GM18873 (cell line): ENCODE results near the gene ADI1.
"Not testable (repeated sequence)": the region's sequence is repeated elsewhere in the genome, so short reads cannot be mapped to it uniquely, and the experiment has no call there.

Experiments used
- ATAC-seq: cut with Tn5 transposase; IDR thresholded peaks from one replicate; pipeline ENCODE4 v1.9.1; 2021; ENCODE audit warnings: mild to moderate bottlenecking, moderate library complexity, moderate number of reproducible peaks; ENCODE audit not compliant: unreplicated experiment, low FRiP score

ADI1 gene

DNA sequence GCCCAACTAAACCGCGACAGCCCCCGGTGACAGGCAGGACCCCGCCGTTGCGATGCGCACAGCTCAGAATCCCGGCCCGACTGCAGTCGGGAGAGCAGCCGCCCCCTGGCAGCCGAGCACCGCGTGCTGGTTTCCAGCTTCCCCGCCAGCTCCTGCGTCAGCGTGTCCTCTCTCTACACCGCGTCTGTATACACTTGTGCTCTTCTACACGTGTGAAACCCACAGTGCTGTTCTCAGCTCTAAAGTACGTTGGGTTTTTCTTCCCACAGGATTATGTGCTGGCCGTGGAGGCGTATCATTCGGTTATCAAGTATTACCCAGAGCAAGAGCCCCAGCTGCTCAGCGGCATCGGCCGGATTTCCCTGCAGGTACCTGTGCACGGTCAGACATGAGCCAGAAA, 54.0 kb downstream of the ADI1 start:
- no peak for ATAC-seq

DNA sequence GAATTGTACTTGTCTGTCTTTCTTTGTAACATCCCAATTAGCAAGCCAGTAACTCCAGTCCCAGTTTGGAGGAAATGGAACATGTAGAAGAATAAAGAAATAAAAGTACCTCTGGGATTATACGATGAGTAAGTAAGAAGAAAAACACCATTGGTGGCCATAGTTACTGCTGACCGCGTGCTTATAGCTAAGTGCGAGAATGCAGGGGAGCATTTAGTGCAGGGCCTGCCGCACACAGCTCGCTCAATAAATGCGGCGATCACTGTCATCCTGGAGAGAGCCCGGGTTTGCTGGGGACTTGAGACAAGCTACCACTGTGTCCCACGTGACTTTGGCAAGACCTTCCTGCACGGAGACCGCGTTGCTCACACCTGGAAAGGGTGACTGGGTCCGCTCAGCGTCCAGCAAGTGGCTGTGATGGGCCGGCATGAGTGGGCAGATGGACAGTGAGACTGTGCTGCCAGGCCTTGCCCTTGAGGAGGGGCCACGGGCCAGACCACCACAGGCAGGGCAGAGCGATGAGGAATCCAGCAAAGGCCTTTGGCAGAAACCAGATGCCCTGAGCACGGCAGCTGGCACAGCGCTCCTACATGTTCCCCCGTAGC, 54.8 kb downstream of the ADI1 start:
- no peak for ATAC-seq

DNA sequence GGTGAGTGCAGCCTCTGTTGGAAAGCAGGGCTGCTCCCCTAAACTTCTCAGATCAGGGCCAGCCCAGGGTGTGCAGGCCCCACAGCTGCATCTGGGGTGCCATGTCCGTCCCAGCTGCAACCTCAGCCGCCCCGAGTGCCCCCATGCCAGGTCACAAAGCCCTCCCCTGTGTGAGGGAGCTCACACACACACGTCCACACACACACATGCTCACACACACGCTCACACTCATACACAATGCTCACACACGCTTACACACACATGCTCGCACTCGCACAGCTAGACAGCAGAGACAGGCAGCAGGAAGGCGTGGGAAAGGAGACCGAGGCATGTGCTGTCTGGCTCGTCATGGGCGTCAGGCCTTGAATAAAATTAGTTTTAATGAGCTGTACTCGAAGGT, 55.4 kb downstream of the ADI1 start:
- ATAC-seq, result no peak

DNA sequence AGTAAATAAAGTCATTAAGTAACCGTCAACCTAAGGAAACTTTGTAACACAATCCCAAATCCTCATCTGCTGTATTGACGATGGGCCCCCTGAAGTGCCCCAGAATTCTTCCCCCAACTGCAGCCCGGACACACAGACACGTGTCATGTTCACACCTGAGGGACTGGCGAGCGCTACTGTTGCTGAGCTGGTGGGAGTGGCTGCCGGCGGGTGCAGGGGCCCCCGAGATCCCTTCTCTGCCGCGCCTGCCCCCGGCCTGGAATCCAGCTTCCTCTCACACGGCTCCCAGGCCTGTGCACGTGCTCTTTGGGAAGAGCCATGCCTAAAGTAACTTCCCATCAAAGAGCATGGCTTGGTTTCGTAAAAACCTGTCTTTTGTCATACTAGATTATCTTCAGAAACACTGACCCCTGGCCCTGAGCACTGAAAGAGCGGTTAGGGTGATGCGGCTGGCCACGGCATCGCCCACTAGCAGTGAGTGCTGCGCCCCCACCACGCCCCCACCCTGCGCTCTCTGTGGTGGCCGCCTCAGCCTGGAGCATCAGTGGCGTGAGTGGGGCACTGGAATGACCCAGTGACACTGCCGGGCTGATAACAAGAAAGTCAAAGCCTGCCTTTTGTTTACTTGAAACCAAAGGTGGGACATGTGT, 56.0 kb downstream of the ADI1 start:
- no peak for ATAC-seq

DNA sequence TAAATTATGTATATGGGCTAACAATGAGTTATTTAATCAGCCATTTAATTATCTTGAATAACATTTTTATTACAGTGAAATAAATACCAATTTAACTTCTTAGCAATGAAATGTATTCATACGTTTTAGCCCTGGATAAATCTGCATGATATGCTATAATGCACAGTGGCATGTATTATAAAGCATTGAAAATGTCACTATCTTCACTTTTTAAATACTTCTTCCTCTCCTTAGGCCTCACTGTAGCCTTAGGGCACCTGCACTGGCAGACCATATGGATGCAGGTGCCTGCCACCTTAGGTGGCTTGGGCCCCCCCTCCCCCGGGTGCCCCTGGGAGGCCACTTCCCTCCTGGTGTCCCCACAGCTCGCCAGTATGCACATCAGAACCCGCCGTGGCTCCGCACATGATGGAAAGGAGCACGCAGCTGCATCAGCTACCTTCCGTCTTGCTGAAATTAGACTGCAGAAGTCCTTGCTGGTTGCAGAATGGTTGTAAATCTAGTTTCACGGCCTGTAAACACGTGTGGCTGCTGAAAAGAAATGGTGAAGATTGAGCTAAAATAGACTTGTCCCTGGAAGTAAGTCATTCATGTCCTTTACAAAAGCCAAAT, 56.7 kb downstream of the ADI1 start:
- ATAC-seq, result no peak

DNA sequence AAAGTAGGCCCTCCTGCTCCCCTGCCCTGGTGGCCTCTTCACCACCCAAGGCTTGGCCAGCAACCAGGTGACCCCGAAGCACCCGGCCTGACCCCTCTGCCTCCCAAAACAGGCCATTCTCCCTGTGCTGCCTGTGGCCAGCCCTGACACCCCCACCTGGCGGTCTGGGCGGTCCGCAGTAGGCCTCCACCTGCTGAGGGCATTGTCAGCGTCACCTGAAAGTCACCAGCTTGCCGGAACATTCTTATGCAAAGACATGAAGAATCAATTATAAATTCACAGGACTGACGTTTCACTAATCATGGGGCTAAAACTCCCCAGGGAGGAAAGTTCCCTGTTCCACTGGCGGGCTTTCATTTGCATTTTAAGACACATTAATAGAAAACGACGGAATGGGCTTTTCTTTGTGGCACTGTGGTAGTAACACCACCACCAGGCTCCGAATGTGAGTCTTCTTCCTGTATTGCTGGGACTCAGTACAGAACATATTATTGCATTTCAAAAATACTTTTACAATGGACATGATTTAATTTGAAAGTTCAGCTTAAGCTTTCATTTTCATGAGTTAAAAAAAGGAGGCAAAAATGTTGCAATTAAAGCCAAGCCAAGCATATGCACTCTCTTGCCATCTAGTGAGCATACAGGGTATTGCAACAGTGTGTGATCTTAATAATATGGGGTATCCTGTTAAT, 57.4 kb downstream of the ADI1 start:
- ATAC-seq, result peak; percentile 70

DNA sequence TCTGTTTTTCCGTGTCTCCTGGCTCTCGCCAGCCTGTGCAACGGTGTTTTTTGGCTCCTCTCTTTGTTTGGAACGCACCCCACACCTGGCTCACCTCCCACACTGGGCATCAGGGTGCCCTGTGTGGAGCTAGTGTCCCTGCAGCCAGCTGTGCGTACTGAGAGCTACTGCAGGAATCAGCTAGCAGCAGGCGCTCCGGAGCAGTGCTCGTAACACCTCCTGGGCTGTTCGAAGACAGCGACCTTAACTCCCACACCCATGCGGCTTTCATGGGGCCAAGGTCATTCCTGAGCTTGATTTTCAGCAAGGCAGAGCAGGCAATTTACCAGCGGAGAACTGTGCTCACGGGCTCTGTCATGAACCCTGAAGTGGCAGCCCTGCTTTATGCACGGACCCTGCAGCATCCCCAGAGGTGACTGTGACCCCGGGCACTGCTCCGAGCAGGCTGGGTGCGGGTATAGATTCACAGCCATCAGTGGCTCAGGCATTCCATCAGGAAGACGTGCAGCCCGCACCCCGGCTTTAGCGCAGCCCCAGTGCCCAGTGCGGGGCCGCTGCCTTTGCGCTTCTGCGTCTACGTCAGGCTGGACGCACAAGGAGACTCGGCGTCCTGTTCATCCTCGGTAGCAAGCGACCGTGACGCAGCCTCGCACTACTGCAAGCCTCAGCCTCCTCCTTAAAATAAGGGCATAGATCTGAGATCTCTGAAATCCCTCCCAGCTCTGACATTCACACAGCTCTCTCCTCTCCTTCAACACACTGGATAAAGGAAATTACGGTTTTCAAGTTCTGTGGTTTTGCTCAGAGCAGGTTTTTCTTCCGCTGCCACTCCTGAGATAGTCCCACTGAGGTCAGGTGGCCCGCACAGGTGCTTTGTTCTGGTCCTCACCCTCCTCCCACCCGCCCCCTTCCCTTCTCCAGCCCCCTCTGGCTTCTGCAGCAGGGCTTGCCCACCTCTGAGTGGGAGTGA, 58.2 kb downstream of the ADI1 start:
- ATAC-seq, result no peak

DNA sequence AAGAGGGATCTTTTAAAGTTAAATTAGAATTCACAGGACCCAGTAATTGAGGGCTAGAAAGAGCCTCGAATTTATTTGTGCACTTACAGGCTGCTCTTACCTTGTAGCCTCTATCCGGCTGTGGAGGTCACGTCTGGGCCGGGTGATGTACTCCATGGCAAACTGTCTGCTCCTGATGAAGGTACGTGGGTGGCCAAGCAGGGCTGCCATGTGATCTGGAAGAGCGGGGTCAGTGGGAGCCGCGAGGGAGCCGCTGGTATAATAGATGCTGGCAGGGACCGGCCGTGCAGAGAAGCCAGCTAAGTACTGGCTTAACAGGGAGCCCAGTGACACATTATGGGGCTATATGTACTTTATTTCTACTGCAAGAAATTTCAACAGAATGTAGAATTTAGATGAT, 59.2 kb downstream of the ADI1 start:
- ATAC-seq, result no peak

DNA sequence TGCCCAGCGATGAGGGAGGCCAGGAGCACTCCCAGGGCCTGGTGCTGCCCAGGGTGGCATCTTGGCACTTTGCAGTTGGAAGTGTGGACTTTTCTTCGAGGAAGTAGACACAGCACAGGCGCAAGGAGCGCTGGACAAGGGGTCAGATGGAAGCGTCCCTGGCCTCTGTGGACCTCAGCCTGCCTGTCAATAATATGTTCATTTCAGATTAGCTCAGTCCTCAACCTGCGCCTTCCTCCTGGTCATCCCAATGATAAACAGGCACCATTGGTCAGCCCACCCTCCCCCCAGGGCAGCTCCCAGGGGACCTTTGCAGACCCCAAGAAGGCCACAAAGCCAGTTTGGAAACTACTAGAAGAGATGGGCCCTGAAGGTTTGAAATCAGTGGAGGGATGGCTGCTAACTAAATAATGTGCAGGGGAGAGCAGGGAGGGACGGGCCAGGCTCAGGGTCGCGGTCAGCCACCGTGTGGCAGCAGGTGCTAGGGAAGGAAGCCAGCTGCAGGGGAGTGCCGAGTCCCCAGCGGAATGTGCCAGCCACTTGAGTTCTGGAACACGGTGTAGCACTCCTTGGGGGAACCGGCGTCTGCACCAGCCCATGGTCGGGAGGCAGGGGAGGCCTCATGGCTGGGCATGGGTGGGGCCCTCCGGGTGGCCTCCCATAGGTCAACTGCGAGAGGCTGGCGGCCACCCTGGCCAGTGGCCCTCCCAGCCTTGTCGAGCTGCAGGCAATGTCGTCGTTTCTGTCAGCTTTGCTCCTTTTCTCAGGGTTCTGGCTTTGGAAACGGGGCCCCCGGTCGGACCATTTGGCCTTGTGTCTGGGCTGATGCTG, 59.9 kb downstream of the ADI1 start:
- ATAC-seq, result no peak

DNA sequence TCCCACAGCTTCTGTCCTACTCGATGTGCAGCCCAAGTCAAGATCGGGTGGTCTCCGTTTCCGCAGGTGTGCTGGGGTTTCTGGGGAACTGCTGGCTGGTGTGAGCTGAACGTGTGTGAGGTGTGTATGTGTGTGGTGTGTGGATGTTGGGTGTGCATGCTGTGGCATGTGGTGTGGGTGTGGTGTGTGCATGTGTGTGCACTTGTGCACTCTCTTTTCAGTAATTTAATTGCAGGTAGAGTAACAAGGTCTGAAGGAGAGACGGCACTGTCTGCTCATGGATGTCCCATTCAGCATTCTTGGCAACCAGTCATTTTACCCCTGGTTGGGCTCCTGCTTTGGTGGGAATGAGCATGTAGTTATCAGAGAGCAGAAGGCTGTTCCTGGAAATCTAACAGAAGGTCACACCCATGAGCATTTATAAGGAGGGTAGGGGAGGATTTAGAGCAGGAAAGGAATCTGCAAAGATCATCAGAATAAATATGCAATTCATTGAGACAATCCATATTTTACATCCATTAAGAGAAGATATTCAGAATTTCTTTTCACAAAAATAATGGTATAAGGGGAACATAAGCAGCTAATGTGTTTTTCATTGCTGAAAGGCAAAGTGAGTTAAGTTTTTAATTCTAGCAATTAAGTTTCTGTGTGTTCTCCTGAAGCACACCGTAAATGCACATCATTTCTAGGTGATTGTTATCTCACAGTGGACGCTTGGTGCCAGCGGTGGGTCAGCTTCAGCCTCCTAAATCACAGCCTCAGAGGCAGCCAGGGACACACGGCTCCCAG, 60.7 kb downstream of the ADI1 start:
- ATAC-seq, result no peak

DNA sequence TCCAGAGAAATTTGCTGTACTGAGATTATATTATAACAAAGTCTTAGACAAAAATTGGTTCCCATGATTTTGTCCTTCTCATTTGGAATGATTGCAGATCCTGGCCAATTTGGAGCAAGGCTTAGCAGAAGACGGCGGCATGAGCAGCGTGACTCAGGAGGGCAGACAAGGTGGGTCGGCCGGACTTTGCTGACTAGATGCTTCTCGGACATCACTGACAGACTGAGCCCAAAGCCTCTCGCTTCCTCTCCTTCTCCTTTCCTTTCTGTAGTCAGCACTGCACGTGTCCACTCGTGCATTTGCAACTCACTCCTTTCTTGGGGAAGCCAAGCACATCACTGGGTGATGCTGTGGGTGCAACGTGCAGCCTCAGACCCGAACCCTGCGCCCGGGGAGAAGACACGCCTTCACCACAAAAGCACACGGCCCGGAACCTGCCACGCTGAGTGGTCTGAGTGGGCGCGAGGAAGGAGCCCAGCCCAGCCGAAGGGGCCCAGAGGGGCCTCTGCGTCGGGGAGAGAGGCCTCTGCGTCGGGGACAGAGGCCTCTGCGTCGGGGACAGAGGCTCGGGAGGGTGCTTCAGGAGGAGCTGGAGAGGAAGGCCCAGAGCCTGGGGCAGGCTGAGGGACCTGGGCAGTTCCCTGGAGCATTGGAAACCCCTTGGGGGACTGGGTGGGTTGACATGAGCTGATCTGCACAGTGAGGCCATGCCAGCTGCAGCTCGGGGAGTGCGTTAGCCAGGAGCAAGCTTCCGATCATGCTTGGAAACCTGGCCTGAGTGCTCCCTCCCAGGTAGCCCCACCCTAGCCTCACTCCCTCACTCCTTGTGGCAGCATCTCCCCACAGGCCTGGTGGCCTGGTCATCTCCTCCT, 61.6 kb downstream of the ADI1 start:
- no peak for ATAC-seq

DNA sequence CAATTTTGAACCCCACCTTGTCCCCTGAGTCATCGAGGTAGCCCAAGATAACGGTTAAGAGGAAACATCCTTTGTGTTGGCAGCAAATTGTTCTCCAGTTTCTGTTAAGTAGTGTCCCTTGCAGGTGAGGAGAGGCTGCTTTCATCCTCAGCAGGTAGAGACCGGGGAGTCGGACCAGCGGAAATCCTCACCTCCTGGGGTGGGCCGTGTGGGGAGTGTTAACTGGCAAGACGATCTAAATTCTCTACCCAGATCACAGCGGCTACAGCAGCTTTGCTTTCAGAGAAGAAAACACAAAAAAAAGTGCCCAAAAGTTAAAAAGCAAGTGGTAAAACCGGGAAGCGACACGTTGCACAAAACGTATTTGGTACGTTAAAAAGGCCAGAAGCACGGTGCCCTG, 63.2 kb downstream of the ADI1 start:
- no peak for ATAC-seq

DNA sequence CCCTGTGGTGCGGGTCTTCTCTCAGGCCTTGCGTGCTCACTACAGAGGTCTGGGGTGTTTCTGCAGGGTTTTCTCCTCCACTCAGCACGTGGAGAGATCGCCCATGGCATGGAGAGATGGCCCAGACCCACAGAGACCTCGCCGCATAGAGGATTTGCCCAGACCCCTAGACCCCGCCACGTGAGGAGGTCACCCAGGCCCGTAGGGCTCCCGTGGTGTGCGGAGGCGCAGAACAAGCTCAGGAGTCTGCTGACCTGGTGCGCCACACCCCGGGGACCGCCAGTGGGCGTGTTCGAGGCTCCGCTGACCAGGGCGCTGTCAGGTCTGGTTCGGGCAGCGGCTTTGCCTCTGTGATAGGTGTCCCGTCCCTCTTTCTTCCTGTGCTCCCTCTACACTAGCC, 64.5 kb downstream of the ADI1 start:
- ATAC-seq, result no peak

DNA sequence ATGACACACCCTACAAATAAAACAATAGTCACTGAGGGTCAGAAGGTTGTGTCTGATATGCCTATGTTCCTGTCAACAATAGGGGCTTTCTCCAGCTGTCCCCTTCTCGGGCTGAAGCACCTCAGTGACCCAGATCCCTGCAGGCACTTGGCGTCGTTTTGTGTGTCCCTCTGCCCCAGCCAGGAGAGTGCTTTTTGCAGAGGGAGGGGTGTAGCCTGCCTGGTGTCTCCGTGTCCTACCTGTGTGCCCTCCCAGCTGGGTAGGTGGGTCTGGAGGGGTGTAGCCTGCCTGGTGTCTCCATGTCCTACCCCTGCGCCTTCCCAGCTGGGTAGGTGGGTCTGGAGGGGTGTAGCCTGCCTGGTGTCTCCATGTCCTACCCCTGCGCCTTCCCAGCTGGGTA, 65.3 kb downstream of the ADI1 start:
- not testable (repeated sequence) for ATAC-seq

DNA sequence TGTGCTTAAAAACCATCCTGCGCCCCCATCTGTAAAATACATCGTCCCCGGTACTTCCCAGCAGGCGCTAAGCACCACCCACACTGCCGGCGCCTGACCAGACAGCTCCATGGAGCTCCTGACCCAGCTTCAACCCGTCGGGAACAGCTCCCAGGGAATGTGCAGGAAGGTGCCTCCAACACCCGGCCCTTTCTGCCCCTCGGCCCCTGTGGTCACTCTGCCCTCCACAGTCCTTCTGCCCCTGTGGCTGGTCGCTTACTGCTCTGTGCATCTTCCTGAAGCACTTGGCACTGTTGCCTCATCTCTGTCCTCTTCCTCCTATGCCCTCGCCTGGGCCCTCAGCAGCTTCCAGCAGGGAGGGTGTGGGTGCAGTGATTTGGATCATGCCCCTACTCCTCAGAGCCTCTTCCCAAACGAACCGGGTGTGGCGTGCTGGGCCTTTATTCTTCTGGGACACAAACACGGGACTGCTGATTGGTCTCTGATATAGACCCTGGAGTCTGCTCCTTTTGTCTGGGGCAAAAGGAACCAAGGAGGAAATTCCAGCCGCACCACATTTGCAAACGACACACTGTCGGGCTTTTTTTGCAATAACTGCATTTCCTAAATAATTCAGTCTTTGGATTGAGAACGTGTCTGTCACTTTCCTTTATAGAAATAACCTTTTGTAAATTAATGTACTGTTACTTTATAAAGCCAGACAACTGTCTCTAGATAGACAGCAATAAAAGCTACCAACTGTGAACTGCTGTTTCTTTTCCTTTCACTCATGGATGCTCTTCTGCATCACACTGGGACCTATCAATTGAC, 65.9 kb downstream of the ADI1 start:
- no peak for ATAC-seq

DNA sequence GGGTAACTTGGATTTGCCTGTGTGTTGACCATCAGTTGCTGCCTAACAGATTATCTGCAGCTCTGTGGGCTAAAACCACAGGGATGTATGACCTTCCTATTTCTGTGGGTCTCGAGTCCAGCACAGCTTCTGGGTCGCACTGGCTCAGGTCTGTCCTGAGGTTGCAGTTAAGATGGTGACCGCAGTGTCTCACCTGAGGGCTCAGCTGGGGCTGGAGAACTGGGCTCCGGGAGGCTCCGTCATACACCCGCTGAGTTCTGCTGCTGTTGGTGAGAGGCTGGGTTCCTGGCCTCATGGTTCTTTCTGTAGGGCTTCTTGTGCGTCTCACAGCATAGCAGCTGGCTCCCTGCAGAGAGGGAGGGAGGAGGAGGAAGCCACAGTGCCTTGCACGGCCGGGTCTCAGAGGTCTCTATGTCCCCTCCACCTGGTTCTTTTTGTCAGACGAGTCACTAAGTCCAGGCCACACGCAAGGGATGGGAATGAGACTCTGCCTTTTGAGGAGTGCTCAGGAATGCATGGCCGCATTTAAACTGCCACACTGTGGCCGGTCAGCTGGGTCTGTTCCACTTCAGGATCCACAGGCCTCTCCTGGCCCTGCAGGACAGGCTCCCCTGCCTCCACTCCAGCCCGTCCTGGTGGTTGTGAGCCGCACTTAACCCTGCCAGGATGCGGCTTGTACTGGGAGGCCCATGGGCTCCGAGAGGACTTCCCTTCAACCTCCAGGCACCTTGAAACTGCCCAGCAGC, 67.2 kb downstream of the ADI1 start:
- ATAC-seq, result no peak
